ENCODE results near the gene KRT16.
"Not testable (repeated sequence)": the region's sequence is repeated elsewhere in the genome, so short reads cannot be mapped to it uniquely, and the experiment has no call there.

The KRT16 gene

DNA sequence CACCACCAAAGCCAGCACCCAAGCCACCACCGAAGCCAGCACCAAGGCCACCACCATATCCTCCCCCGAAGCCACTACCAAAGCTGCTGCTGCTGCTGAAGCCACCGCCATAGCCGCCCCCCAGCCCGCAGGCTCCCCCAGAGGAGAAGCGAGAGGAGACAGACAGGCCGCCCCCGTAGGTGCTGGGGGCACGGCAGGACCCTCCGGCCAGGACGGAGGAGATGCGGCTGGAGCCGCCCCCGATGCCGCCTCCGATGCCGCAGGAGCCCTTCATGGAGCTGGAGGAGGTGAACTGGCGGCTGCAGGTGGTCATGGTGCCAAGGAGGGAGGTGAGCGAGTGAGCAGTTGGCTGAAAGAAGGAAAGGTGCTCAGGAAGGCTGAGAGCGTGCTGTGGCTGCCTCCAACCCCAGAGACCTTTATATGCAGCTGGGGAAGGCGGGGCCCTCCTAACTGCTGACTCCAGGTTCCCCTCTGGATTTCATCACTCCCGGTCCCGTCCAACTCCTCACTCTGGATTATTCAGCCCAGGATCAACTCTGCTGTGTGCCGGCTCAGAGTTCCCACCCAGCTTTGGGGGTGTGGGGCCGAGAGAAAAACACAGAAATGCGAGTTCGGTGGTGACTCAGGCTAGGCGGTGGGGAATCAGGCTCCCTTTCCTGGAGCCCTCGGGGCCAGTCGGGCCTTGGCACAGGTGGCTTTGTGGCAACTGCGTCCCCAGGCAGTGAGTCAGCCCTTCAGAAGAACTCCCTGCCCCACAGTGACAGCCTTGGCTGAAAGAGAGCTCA, at the start of gene KRT16:
Gene KRT16, minus strand, starts transcription at position 392 of the 785 bp plus-strand sequence. Its CDS starts 79 bp downstream, at position 313.
- not testable (repeated sequence) for DNase-seq (ENCODE audit: low read depth in 2 of 2)

DNA sequence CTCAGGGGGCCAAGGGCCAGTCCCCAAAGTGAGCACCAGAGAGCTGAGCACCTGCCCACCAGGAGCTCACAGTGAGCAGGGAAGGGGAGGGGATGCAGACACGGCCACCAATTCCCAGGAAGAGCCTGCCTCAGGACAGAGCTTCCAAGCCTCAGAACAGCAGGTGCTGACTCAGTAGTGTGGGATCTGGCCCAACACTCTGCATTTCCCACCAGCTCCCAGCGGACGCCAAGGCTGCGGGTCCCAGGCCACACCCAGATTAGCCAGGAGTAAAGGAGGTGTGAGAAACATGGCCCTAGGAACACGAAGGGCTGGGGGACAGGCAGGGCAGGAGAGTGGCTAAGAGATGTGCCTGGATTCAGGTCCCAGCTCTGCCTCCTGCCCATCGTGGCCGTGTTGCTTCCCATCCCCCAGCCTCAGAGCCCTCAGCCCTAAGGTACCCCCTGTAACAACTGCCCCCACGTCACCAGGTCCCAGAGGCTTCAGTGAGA, 47.7 kb upstream of the KRT16 start:
- DNase-seq (ENCODE audit: low read depth in 2 of 2): no peak

DNA sequence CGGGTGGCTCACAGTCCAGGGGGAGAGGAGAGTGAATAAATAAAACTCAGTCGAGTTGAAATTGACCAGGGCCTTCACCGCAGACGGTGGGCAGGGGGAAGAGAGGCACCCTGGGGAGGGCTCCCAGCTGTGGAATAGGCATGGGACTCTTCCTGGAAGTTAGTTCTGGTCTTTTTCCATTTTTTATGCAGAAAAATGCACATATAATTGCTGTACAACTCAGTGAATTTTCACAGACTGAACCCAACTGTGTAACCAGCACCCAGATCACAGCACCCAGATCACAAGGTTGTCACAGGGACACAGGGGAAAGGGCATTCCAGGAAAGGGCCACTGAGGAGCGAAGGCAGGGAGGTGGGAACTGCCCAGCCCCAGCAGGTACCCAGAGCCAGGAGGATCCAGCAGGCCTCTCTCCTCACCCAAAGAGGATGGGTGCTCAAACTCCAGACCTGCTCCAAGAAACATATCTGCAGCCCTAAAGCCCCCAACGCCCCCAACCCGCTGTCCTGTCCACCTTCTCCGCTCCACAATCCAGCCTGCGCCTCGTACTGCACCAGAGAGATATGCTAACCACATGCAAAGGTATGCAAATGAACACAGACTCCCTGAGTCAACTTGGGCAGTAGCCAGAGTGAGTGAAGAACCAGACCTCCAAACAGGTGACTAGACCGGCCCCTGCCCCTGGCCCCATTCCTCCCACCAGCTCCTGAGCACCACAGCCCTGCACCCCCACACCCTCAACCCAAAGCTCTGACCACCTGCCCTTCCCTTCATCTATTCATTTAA, 47.1 kb upstream of the KRT16 start:
- no peak for DNase-seq (ENCODE audit: low read depth in 2 of 2)

DNA sequence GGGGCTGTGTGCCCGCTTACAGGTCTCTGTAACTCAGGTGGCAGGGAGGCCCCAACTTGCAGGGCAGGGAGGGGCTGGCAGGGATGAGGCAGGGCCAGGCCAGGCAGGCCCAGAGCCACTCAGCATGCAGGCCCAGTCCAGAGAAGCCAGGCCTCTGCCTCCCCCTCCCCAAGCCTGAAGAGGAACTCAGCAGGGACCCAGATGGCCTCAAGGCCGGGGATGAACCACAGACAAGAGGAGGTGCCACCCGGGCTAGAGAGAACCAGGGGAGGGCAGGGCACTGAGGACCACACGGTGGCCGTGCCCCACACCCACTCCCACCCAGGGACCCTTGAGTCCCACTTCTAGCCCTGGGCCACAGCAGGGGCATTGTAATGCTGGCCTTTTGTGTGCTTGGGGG, 46.3 kb upstream of the KRT16 start:
- no peak for DNase-seq (ENCODE audit: low read depth in 2 of 2)

DNA sequence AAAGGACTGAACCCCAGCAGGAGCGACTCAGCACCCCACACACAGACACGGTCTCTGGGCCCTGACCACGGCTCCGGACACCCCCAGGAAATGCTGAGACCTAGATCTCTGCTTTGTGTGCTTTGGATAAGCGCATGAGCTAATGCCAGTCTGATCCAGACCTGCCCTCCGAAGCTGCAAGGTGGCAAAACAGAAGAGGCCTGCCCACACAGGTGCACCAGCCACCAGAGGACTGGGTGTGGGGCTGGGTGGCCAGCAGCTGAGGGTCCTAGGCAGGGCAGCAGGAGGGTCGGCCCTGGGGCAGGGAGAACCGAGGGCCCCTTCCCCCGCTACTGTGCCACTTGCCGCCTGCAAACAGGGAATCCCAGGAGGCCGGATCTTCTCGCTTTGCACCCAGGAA, 45.4 kb upstream of the KRT16 start:
- DNase-seq (ENCODE audit: low read depth in 2 of 2): no peak

DNA sequence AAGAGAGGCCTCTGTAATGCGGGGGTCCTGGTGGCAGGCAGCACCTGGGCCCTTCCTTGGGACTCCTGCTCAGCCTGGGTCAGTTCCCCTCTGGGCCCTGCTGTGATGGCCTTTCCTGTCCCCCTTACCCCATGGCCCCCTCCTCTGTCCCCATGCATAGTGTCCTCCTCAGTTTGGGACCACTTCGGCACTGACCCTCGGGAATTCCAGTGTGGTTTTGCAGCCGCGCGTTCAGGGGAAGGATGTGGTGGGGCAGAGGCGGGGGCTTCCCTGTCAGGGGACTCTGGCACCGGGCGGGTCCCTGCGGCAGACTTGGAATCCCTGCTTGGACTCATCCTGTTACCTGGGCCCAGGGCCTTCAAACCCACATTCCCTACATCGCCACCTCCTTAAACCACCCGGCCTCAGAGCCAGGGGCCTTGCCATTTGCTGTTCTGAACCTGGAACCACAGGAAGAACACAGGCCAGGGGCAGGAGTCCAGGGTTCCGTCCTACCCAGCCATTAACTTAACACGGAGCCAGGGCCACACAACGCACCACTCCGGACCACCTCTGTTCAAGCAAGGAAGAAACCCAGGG, 44.7 kb upstream of the KRT16 start:
- DNase-seq (ENCODE audit: low read depth in 2 of 2): no peak

DNA sequence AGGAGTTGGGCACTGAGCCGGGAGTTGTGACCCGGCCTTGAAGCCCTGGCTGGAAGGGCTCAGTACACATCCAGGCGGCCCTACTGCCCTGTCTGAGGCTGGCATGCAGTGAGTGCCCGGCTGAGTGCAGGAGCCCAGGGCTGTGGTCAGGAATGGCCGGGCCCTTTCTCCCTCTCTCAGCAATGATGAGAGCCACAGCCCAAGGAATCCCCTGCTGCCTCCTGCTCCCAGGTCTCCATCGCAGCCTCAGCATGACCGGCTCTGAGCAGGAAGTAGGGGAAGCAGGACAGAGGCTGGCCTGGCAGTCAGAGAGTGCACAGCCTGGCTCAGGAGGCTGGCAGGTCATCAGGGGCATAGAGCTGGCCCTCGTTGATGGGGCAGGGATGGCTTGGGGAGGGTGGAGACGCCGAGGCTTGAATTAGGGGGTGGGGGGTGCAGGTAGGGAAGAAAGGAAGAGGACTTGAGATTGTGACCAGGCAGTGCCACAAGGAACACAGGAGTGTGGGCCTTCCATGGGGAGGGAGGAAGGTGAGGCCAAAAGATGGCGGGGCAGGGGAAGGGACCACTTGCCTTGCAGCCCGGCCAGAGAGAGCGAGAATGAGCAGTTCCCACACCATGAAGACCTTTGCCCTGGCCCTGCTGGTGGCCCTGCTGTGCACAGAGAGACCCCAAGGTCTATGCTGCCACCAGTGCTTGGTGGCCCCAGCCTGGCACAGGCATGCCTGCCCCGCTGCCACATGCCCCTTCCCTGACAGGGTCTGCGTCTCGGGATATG, 43.9 kb upstream of the KRT16 start:
- DNase-seq (ENCODE audit: low read depth in 2 of 2): no peak

DNA sequence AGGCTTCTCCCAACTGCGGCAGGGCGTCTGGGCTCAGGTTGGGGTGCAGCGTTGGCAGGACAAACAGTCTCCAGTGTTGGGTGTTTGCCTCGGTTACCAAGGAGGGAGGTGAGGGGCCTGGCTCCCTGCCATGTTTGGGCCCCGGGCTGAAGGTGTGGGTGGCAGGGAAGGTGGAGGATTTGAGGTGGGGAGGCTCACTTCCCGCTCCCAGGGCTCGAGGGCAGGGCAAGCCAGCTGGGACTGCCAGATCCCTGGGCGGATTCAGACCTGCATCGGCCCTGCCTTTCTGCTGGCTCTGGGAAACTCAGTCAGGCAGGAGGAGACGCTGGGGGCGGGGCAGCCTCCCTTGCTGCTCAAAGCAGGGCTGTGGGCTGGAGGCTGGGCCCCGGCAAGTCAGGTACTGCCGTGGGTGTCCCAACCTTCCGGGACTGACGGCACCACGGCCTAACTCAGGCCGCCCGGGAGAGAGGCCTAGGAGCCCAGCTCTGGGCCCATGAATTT, 43.1 kb upstream of the KRT16 start:
- no peak for DNase-seq (ENCODE audit: low read depth in 2 of 2)

DNA sequence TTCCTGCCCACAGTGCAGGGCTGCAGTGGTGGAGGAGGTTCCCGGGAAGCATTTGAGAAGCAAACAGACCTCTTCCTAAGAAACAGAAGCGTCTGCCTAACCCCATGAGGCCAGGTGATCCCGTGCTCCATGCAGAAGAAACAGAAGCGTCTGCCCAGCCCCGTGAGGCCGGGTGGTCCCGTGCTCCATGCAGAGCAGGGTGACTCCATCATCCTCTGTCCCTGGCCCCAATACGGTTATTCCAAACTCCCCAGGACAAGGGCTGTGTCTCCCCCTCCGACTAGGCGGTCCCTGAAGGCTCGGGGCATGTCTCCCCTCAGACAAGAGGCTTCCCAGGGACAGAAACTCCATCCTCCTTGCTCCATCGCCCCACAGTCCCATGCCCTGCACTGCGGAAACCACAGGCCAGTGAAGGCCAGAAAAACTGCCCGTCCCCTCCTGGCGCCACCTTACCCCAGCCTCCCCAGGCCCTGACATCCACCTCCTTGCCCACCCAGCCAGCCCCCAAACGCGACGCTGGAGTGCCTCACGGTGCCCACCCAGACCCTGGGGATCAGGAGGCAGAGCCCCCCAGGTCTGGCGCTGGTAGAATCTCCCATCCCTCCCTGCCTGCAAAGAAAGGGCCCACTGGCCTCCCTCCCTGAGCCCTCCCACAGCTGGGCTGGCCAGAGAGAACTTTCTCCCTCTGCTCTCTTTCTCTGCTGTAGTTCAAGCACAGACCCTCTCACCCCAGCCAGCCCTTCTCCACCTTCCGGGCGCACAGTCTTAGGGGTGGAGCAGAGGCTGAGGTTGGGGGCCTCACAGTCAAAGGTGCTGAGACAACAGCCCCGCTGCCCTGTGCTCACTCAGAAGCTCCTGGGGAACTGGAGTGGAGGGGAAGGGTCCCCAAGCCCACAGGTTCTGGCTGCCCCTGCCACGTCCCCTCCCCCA, 42.4 kb upstream of the KRT16 start:
- DNase-seq (ENCODE audit: low read depth in 2 of 2): no peak

DNA sequence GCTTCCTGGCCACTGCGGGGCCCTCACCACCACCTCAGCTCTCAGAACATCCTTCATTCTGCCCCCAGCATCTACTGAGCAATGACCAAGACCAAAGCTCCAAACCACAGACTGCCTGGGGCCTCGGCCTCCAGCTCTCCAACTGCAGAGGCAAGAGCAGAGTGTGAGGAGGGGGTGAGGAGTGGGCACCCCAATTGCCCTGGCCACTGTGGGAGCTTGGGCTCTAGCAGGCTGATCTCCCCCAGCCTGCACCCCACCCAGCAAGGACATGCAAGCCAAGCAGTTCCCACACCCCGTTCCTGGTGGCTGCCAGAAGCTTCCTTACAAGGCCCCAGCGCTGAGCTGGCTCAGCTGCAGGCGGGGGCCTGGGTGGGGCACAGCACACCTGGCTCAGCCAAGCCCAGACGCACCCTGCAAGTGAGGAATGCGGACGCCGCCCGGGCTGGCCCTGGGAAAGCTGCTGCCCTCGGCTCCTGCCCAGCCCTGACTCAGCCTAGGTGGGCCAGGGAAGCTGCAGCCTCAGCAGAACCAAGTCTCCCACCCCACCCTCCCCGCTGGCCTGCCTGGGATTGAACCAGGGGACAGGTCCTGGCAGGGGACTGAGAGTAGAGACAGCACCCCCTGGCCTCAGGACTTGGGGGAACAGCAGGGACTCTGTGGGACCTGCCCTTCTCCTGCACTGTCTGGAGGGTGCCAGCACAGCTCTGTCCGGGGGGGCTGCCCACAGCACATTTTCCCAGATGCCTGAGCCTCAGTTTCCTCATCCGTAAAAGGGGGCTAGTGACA, 41.5 kb upstream of the KRT16 start:
- no peak for DNase-seq (ENCODE audit: low read depth in 2 of 2)

DNA sequence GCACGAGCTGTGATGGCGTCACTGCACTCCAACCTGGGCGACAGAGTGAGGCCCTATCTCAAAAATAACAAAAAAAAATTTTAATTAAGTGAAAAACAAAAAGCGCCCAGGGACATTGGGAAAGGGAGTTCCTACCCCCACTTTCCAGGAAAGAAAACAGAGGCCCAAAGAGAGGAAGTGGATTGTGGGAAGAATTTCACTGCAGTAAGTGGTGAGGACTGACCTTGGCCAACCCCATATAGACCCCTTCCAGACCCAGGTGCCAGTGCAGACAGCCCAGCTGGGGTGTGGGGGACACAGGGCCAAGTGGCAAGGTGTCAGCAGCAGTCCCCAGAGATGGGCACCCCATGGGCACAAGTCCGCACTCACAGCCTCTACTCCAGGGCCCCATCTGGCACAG, 40.9 kb upstream of the KRT16 start:
- DNase-seq (ENCODE audit: low read depth in 2 of 2): no peak

DNA sequence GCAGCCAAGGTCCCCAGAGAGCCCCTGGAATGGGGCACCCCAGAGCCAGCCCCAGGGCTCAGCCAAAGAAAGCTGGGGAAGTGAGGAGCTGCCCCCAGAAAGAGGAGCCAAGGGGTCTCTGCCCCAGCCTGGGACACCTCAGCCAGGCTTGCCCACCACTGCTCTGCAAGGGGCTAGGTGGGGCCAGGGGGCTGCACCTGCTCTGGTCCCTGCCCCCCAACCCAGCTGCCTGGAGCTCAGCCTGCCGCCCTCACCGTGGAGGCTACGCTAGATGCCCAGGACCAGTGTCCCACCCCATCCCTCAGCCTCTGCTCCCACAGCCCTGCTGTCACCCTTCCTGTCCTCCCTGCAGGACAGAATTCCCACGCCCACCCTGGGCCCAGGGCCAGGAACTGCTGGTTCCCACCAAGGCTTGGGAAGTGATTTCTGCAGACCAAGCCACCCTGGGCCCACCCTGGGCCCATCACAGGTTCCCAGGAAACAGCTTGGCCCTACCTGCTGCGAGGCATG, 39.9 kb upstream of the KRT16 start:
- DNase-seq (ENCODE audit: low read depth in 2 of 2): no peak

DNA sequence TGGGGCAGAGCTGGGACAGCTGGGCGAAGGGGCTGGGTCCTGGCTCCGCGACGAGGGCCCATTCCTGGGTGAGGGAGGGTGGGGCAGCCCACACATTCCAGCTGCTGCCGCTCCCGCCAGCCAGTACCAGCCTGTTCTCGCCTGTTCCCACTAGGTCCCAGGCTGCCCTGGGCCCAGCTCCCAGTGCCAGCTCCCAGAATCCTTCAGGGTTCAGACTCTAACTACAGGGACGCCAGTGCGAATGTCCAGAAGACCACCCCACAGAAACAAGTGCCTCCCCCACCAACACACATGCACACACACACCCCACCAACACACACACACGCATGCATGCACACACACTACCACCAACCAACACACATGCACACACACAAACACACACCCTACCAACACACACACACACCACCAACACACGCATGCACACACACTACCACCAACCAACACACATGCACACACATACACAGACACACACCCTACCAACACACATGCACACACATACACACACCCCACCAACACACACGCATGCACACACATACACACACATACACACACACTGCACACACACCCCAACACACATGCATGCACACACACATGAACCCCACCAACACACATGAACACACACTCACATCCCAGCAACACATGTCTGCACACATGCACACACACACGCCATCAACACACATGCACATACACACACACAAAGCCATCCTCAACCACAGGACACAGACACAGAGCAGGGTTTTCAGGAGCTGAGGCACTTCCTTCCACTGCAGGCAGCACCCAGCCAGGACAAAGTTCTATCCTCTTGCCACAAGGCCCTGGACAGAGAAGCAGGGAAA, 39.3 kb upstream of the KRT16 start:
- no peak for DNase-seq (ENCODE audit: low read depth in 2 of 2)

DNA sequence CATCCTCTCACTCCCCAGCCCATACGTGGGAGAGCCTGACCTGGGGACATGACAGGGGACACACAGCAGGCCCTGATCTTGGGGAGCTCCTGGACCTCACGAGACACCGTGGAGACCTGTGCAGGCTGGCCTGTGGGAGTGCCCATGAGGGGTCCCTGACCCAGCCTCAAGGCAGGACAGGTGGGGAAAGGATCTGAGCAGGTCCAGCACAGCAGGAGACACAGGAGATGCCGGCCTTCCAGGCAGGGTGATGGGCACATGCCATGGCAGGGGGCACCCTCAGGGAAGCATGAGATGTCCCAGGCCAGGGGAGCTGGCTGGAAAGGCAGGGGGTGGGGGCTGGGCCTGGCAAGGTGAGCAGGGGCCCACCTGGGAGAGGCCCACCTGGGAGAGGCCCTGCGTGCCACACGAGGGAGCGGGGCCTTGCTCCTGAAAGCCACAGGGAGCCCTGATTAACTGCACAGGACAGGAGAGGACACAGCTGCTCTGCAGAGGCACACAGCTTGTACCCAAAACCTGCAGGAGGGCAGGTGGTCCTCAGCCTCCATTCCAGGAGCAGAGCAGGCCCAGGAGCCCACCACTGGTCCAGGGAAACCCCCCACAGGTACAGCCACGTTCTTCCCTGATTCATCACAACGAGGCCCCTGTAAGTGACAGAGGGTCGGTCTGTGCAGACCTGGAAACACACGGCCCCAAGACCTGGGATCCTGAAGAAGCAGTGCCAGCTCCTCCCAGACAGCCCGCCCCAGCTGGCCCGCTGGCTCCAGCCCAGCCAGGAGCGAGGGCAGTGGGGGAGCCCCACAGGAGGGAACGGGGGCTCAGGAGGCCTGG, 38.4 kb upstream of the KRT16 start:
- no peak for DNase-seq (ENCODE audit: low read depth in 2 of 2)

DNA sequence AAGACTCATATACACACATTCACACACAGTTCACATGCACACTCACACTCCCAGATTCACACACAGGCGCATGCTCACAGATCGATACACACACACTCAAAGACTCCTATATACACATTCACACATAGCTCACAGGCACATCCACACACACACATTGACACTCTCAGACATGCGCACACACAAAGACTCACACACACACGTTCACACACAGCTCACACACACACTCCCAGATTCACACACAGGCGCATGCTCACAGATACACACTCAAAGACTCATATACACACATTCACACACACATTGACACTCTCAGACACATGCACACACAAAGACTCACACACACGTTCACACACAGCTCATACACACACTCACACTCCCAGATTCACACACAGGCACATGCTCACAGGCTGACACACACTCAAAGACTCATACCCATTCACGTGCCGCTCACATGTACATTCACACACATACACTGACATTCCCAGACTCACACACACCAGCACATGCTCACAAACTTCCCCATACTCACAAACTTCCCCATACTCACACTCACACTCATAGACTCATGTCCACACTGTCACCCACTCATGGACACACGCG, 37.5 kb upstream of the KRT16 start:
- DNase-seq (ENCODE audit: low read depth in 2 of 2): no peak

DNA sequence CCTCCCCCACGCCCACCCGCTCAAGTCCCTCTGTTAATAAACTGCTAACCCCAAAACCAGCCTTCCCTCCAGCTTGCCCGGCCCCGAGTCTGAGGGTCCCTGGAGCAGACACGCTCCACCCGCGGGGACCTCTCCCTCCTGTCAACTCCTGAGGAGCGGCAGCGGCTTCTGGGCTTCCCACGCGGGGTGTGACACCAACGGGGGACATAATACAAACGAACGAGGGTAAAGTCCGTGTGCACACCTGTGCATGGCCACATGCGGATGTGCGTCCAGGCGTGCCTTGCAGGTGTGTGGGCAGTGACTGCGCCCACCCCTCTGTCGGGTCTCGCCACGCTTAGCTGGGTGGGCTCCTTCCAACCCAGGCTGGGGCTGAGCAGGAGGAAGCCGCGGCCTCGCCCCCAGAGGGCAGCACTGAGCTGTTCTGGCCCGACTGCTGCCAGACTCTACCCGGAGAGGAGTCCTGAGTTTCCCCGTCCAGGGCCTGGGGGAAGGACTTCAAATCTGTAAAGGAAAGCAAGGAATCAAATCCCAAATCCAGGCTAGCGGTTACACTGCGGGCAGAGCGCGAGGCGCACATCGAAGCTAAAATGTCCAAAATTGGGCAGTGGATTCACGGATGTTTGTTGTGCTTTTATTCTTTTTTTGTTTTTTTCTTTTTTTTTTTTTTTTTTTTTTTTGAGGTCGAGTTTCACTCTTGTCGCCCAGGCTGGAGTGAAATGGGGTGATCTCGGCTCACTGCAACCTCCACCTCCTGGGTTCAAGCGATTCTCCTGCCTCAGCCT, 36.0 kb upstream of the KRT16 start:
- DNase-seq (ENCODE audit: low read depth in 2 of 2): peak; percentile 75 to 89

Data from stimulated activated CD4-positive, alpha-beta T cell treated with anti-CD3 and anti-CD28 coated beads, Interleukin-4, amount 100 ng/mL, for 48 hours (primary cell).